ENCODE results near the gene GRID2. TPM values are rescaled to one million over a fixed set of nuclear protein-coding genes. Genes with fewer than 3 reads are reported as not detected.

GRID2 gene
- polyA plus RNA-seq, 3 donors, result 2.2 to 5.5 (median 3.3) TPM

DNA sequence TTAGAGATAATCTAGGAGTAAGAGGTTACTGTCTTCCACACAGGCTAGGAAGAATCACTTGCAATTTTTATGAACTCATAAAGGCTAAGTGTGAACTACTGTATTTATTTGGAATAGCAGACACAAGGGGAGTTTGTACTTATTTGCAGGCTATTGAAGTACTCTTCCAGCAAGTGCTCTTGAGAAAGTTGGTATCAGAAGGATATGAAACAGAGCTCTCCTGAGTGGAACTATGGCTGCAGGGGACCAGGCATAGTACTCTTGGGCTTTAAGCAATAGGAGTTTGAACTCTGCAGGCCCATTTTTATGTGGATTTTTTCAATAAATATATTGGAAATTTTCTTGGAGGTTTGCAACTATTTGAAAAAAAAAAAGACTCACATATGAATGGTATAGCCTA, 768.5 kb downstream of the GRID2 start:
- no peak for DNase-seq

DNA sequence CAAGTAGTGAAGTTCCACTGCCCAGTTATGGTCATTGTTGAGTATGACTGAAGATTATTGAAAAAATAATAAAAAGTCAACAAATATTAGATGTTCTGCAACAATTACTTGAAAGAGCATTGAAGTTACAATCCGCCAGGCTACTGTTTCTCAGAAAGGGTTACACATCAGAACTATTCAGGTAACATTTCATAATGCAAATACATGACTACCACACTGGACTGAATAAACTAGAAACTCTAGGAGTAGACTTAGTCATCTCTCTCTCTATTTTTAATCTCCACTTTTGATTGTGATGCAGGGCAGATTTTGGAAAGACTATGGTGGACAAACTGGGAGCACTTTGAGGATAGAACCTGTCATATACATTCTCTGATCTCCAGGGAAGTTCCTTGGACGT, 776.5 kb downstream of the GRID2 start:
- no peak for DNase-seq

DNA sequence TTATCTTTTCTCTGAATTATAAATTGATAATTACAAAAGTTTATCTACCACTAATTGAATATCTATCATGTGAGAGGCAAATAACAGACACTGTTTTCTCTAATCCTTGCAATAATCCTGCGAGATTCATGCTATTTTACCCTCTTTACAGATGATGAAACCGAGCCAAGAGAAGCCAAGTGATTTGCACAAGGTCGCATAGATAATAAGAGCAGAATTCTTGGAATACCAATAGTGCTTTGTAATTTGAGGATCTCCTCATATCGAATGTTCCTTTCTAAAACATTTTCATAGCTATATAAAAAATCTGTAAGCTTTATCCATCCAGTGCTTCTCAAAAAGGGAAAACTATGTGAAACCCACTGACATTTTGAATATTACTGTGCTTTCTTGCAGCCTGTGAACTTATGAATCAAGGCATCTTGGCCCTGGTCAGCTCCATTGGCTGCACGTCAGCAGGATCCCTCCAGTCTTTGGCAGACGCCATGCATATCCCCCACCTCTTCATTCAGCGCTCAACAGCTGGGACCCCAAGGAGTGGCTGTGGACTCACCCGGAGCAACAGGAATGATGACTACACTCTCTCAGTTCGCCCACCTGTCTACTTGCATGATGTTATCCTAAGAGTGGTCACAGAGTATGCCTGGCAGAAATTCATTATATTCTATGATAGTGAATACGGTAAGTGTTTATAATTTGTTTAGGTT, 781.0 kb downstream of the GRID2 start:
- DNase-seq, result no peak

DNA sequence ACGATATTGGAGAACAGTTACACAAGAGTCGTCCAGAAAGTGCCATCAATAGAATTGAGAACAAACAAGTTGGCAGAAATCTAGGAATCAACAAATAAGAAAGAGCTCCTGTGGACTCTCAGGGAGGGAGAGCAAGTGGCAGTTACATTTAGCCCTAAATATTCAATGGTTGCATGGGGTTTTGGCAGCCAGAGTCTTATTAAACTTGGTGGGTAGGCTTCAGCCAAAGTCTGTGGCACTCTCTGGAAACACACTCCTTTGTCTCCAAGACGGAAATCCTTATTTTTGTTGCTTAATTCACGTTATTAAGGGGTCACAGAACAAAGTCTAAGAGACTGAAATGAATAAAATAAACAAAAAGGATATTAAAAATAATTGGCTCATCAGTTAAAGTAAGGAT, 782.6 kb downstream of the GRID2 start:
- no peak for DNase-seq

DNA sequence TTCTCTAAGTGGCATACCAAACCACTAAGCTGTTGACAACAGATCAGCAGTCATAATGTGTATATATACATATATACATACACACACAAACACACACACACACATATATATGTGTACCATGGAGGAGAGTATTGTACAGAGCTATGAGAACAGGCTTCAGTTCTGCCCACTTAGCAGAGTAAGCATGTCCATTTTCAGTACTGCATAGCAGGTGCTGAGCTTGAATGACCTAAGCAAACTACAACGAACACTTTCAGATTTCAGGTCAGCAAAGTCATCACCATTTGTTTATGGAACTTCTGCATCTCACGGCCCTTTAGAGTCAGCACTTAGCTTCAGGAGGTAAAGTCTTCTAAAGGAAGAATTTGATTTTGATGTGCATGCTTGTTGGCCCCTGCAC, 789.0 kb downstream of the GRID2 start:
- no peak for DNase-seq

DNA sequence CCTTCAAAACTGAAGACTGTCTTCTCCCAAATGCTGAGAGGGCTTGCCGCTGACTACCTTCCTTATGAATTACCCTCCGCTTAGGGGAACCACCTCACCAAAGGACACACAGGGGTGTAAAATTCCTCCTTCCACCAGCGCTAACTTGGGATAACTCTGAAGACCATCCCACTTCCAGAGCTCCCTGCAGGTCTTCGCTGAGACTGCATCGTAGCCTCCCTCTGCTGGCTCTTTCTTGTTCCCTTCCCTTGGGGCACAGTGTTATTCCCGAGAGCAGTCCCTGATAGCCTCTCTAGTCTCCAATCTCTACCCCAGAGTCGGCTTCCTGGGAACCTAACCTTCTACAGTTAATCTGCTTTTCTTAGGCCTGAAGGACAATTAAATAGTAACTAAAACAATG, 799.3 kb downstream of the GRID2 start:
- DNase-seq, result no peak

DNA sequence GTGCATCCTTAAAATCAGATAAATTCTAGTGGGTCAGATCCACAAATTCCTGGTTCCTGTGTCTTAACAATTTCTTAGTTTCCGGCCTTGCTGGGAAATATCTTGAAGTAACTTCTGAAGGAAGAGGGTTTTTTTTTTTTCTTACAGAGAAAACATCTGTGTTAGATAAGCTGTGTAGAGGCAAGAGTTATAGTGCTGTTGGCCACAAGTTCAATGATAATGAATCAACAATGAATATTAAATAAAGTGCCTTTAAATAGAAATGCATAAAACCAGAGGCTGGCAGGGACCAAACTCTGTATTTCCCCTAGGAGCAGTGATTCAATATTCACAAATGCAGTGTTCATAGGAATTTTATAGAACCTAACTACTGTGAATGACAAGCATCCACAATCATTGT, 812.9 kb downstream of the GRID2 start:
- DNase-seq, result peak; percentile 7

DNA sequence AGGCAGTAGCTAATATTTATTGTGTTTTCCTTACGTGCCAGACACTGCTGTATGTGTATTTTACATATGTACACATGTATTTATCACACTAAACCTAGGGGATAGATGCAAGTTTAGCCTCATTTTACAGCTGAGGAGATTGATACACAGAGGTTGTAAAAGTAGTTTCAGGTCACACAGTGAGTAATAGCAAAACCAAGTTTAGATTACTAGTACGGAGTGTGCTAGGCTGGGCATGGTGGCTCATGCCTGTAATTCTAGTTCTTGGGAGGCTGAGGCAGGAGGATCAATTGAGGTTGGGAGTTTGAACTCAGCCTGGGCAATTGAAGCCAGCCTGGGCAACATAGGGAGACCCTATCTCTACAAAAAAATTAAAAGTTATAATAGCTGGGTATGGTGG, 823.7 kb downstream of the GRID2 start:
- DNase-seq, result no peak

DNA sequence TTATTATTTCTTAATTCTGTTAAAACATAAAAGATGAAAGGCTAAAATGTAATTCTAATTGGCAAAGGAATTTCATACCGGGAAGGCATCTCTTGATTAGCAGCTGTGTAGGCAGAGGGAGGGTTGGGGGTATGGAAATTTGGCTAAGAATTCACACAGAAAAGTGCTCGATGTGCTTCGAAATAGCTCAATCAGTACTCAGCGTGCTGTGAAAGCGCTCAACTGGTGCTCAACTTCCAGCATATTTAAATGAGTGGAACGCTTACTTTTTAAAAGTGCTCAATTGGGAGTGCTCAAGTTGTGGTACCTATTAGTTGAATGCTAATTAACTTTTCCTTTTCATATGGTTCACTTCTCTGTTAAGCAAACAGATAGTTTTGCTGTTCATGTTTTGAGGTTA, 828.9 kb downstream of the GRID2 start:
- DNase-seq, result no peak

DNA sequence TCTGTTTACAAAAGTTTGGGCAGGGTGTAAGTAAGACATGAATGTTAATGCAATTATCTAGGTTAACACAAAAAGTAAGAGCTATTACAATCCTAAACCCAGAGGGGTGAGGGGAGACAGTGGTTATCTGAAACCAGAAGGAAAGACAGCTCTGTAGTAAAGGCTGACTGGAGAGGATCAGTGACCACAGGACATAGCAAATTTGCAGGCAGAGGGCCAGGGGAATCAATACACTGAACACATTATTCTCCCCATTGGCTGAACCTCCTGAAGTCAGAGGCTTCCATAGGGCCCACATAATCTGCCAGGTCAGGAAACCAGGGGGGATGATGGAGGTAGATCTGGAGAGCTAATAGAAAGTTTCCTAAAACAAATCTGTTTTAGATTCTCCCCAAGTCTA, 835.4 kb downstream of the GRID2 start:
- no peak for DNase-seq

DNA sequence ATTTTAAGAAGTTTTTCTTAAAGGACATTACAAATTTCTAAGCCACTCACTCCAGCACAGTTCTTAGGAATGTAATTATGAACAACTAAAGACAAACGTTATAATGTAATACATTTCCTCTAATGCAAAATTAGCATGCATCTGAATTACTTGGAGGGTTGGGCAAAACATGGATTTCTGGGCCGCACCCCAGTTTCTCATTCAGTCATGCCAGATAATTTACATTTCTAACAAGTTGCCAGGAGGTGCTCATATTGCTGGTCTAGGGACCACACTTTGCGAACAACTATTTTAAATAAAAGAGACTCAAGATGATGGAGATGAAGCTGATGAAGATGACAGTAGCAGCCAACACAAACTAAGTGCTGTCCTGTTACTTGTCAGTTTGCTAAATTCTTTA, 840.1 kb downstream of the GRID2 start:
- no peak for DNase-seq

DNA sequence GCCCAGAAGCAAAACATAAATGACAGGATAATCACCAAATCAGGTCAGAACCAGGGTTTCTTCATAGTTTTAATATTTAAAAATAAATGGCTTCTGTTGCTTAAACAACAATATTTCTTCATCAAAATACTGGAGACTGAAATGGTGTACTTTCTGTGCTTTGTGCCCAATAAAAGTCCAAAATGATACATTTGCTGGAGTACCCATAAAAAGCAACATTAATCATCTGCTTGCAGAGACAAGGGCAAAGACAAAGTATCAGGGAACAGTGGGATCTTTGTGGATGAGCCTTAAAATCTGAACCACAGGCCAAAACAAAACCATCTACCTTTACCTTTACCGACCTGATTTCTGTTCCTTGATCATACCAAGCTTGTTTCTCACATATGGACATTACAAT, 840.9 kb downstream of the GRID2 start:
- DNase-seq, result no peak

DNA sequence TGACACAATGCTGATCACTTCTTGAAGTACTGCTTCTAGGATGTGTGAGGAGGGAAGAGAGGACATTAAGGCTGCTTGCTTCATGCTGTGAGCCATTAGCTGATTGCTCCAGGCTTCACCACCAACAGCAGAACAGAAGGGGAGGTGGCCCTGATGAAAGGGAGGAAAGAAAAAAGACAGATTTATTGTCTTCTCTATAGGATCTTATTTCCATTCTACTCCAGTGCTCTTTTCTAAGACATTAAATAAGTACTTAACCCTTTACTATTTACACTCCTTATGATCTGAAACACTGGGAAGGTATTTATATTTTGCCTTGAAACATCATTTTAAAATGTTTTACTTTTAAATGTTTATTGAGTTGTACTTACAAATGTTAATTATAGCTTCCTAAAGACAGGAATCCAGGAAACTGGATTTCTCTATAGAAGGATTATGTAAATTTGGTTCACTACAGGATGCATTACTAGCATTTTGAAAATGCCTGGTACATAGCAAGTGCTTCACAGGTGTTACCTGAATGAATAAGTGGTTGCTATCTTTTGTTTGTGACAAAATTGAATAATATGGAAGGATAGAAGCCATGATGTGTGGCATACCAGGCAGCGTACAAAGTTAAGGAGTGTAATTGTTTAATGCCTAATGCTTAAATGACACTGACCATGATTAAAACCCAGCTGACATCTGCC, 843.9 kb downstream of the GRID2 start:
- peak; percentile 49 for DNase-seq

DNA sequence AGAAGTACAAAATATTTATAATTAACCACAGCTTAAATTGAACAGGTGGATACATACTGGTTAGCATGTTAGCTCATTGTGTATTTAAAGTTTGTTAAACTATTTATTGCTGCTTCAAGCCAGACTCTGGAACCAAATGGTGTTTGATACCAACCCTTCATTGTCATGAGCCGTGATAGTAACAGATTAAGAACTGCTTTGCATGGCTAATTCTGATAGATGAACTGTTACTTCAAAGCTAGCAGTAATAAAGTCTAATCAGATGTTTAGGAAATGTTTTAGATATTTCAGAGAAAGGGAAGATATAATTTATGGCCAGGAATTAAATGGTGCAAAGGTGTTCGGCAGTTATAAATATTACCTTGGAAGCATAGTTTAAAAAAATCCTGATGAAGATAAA, 848.7 kb downstream of the GRID2 start:
- DNase-seq, result no peak

DNA sequence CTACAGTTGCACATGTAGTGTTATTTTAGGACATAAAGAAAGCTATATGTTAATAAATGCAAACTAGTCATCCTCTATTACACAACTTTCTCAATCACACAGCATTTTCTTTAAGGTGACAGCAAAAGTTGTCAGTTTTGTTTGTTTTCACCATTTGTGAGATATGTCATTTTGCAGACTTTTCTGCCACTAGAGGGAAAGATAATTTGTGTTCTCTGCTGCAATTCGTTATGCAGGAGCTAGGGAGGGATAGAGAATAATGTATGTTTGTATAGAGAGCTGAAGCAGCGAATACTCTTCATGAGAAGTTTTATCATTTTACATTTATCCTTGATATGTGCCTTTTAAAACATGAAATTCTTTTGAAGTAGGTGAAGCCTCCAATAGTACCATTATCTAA, 854.2 kb downstream of the GRID2 start:
- no peak for DNase-seq

DNA sequence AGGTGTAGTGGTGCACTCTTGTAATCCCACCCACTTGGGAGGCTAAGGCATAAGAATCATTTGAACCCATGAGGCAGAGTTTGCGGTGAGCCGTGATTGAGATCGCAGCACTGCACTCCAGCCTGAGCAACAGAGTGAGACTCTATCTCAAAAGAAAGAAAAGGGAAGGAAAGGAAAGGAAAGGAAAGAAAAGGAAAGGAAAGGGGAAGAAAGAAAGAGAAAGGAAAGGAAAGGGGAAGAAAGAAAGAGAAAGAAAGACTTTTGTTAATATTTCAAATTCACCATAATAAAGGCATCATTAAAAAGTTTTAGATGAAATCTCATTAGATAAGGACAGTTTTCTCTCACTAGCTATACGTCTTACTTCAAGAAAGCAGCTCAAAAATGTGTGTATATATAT, 864.3 kb downstream of the GRID2 start:
- no peak for DNase-seq

DNA sequence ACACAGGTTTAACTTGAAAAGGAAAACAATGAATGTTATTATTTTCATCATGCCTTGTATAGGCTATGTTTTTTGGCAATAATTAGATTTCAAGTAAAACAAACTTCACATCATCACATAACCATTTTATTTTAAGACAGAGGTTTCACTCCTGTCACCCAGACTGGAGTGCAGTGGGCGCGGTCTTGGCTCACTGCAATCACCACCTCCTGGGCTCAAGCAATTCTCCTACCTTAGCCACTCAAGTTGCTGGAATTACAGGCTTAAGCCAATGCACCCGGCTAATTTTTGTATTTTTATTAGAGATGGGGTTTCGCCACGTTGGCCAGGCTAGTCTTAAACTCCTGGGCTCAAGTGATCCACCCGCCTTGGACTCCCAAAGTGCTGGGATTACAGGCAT, 866.2 kb downstream of the GRID2 start:
- no peak for DNase-seq

DNA sequence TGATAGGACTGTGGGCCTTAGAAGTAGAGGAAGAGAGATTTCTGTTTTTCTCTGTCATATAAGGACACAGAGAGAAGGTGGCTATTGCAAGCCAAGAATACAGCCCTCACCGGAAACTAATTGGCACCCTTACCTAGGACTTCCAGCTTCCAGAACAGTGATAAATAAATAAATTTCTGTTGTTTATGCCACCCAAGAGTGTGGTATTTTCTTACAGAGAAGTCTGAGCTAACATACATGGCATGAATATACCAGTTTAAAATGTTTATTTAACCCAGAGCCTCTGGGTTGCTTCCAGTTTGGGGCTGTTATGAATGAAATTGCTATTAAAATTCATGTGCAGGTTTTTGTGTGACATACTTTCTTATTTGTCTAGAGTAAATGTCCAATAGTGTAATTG, 870.8 kb downstream of the GRID2 start:
- DNase-seq, result no peak

DNA sequence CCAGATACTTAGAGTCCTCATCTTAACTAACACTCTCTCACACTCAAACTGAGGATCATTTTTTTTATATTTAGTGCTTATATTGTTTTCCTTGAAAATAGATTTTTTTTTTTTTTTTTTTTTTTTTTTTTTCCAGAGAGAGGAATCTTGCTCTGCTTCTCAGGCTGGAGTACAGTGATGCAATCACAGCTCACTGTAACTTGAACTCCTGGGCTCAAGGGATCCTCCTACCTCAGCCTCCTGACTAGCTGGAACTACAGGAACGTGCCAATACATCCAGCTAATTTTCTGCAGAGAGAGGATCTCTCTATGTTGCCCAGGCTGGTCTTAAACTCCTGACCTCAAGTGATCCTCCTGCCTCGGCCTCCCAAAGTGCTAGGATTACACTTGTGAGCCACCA, 874.5 kb downstream of the GRID2 start:
- no peak for DNase-seq

DNA sequence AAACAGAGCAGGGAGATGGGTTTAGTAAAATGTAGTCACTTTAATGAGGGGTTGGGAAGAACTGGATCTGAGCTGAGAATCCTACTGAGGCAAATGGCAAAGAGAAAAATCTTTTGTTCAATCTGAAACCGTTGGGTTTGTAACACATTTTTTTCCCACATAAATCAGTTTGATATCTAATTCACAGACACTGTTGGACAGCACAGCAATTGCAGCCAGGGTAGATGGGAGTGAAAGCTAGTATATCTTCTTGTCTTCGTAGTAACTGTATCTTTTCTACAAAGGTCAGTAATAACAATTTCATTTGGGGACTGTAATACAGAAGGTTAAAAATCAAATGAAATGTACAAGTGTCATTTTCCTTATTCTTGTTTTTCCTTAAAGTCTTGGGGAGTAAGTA, 875.3 kb downstream of the GRID2 start:
- DNase-seq, result no peak

DNA sequence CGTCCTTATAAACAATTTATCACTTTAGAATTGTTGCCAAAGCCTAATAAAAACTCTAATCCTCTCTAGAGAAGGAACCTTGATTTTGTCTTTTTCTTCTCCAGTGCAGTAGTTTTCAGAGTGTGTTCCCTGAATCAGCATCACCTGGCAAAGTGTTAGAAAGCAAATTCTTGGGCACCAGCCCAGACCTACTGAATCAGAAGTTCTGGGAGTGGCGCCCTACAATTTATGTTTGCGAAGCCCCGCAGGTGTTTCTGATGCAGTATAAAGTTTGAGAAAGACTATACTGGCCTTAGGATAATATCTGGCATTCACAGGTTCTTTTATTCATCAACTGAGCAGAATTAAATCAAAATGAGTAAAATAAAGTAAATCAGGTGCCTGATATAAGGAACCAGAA, 879.0 kb downstream of the GRID2 start:
- DNase-seq, result no peak

DNA sequence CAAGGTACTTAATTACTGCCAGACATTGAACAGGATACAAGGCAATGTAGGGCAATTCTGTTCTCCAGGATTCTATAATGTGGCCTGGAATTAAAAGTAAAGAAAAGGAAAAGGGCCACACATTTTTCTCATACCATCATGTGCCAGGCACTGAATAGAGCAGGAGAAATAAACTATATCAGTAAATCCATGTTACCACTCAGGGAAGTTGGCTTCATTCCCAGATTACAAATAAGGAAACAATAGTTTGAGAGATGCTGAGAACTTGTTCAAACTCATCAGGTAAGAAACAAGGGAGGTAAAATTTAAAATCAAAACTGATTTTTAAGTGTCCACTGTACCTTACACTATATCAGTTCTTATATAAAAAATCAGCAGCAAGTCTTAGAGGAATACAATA, 879.8 kb downstream of the GRID2 start:
- peak; percentile 15 for DNase-seq

DNA sequence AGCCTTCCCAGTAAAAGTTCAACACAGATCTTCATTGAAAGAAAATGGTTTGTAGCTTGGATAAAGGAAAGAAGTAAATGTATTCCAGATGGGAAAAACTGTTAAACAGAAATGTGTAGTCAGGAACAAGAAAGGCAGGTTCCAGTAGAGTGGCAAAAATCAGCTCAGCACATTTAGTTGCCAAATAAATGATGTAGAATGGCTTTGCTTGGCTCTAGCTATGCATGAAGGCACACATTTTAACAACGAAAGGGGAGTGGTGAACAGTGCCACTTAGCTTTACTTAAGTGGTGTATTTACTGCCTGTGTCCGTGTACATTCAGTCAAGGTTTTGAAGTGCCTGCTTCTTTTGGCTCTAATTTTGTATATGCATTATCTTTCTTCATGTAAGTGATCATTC, 880.3 kb downstream of the GRID2 start:
- peak; percentile 37 for DNase-seq

DNA sequence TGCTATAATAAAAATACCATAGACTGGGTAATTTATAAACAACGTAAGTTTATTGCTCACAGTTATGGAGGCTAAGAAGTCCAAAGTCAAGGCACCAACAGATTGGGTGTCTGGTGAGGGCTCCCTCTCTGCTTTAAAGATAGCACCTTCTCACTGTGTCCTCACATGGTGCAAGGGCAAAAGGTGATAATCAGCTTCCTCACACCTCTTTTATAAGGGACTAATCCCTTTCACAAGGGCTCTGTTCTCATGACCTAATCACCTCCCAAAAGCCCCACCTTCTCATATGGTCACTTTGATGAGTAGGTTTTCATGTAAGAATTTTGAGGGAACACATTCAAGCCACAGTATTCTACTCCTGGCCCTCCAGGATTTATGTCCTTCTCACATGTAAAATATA, 883.1 kb downstream of the GRID2 start:
- no peak for DNase-seq
